Muscle of leg (tissue), 11 donors: ENCODE results near the gene SMAD6. TPM values are rescaled to one million over a fixed set of nuclear protein-coding genes. Genes with fewer than 3 reads are reported as not detected.

Experiments used
- DNase-seq: peaks from one replicate; pipeline ENCODE4 v3.0.0; 2013
- H3K27ac ChIP-seq: one replicate; pipeline ENCODE4 v1.5.1; 2013; ENCODE audit warnings: mild to moderate bottlenecking, low read length, control low read depth
- H3K27me3 ChIP-seq: one replicate; pipeline ENCODE4 v1.6.1; 2013; ENCODE audit warnings: low read length; ENCODE audit not compliant: control insufficient read depth, insufficient read depth
- H3K36me3 ChIP-seq: one replicate; pipeline ENCODE4 v1.6.1; 2013; ENCODE audit warnings: low read length; ENCODE audit not compliant: control insufficient read depth, insufficient read depth
- H3K4me1 ChIP-seq: one replicate; pipeline ENCODE4 v1.6.1; 2013; ENCODE audit warnings: low read length; ENCODE audit not compliant: control insufficient read depth, insufficient read depth
- H3K4me3 ChIP-seq: one replicate; pipeline ENCODE4 v1.5.1; 2013; ENCODE audit warnings: low read length, control low read depth
- H3K9me3 ChIP-seq: replicated peaks from 2 replicates; pipeline ENCODE4 v1.6.1; 2013; ENCODE audit warnings: low read depth, low read length; ENCODE audit not compliant: control insufficient read depth
- WGBS: methylation state at CpG from one replicate; pipeline ENCODE4 v1.1.5; 2013; ENCODE audit warnings: missing lambda C conversion rate; ENCODE audit not compliant: insufficient coverage; 5-methylcytosine and 5-hydroxymethylcytosine counted together
- polyA plus RNA-seq, 8 donors: library from polyadenylated mRNA; unstranded; fragments of 120-200 nt; gene quantifications; one replicate each; pipeline versions ENCODE4 v1.2.1 to v1.2.3, GENCODE V29; 2013; ENCODE audit warnings: inconsistent platforms in 1 of 8, low replicate concordance in 1 of 8; ENCODE audit not compliant: insufficient read length in 8 of 8, insufficient read depth in 1 of 8
- total RNA-seq: library from RNA; stranded (reverse); fragments of 120-200 nt; gene quantifications from one replicate; pipeline ENCODE4 v1.2.4, GENCODE V29; 2013

Gene SMAD6
- total and polyA plus RNA-seq, 9 donors = 2.3 to 8.3 (median 5.4) TPM

DNA sequence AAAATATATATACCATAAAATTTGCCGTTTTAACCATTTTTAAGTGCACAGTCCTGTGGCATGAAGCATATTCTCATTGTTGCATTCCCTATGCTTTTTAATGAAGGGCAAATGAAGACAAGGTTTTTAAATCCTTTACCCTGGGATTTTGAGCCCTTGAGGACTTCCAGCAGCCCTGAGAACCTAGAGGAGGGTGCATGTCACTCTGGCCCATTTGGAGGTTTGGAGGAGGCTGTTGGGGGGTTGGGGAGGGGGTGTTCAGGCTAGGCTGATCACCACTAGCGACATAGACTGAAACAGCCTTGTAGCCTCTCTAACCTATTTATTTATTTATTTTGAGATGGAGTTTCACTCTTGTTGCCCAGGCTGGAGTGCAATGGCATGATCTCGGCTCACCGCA lies 86.0 kb downstream of the SMAD6 start:
- WGBS = no CpG with 5 or more reads among the region's 4 CpGs
- DNase-seq = no peak
- Histone ChIP-seq H3K4me1 (no peaks in the 10 kb centered on the region), H3K27ac (no peak overlapping the region), H3K36me3 (no peaks in the 10 kb centered on the region), H3K4me3 (no peak overlapping the region), H3K9me3 (no peaks in the 10 kb centered on the region), H3K27me3 (no peaks in the 10 kb centered on the region)

GRCh38 chr15:66789029-66790025 lies 87.3 kb downstream of the SMAD6 start:
- peak; percentile 75 for DNase-seq
- H3K36me3 ChIP-seq = no peaks in the 10 kb centered on the region
- H3K9me3 ChIP-seq = no peaks in the 10 kb centered on the region
- no peak overlapping the region for H3K4me3 ChIP-seq
- no peak overlapping the region for H3K27ac ChIP-seq
- H3K27me3 ChIP-seq = no peaks in the 10 kb centered on the region
- no peaks in the 10 kb centered on the region for H3K4me1 ChIP-seq
- WGBS = 93% methylated on average over 2 of the region's 5 CpGs

DNA sequence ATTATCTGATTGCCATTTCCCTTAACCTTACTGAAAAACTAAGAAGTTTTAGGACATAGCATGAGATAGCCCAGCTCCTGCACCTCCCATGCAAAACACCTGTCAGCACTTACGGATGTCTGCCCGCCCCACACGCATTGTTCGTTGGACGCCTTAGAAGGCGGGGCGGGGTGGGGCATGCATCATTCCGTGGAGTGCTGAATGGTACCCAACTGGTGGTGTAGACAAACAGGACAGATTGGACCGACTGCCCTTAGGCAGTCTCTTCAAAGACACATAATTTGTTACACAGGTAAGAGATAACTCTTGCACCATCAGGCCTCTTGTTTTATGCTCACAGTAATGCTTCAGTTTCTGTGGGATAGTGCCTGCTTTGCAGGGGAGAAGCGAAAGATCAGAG lies 93.8 kb downstream of the SMAD6 start:
- Histone ChIP-seq H3K27me3 (no peaks in the 10 kb centered on the region), H3K4me3 (no peak overlapping the region), H3K9me3 (no peaks in the 10 kb centered on the region), H3K27ac (no peak overlapping the region), H3K4me1 (no peaks in the 10 kb centered on the region), H3K36me3 (no peaks in the 10 kb centered on the region)
- WGBS = 88% methylated on average over 8 of the region's 10 CpGs
- DNase-seq = no peak

- H3K27ac ChIP-seq = no peak overlapping the region
- H3K9me3 ChIP-seq = no peaks in the 10 kb centered on the region
- no peaks in the 10 kb centered on the region for H3K4me1 ChIP-seq
- no peak for DNase-seq
- WGBS = 93% methylated on average over 1 of the region's 1 CpG
- H3K4me3 ChIP-seq = no peak overlapping the region
- H3K27me3 ChIP-seq = no peaks in the 10 kb centered on the region
- H3K36me3 ChIP-seq = no peaks in the 10 kb centered on the region
These were observed 94.3 kb downstream of the SMAD6 start for GRCh38 chr15:66796343-66796742.

DNA sequence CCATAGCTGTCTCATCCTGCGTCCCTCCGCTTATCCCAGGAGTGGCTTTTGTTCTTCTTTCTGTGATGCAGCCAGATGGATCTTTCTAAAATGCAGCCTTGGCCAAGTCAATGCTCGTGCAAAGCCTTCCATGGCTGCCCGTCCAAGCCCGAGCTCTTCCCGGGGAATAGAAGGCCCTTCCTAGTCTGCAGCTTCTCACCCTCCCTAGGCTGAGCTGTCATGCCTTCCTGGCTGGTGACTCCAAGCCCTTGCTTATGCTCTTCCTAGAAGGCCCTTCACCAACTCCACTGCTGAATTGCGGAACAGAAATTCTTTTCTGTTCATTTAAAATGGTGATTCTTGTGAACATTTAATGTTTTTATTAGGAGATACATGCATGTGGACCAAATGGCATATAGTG lies 95.9 kb downstream of the SMAD6 start:
- Histone ChIP-seq H3K4me1 (peaks cover 8% of the 10 kb centered on the region), H3K4me3 (no peak overlapping the region)
- whole genome bisulfite sequencing = 55% methylated on average over 6 of the region's 7 CpGs

DNA sequence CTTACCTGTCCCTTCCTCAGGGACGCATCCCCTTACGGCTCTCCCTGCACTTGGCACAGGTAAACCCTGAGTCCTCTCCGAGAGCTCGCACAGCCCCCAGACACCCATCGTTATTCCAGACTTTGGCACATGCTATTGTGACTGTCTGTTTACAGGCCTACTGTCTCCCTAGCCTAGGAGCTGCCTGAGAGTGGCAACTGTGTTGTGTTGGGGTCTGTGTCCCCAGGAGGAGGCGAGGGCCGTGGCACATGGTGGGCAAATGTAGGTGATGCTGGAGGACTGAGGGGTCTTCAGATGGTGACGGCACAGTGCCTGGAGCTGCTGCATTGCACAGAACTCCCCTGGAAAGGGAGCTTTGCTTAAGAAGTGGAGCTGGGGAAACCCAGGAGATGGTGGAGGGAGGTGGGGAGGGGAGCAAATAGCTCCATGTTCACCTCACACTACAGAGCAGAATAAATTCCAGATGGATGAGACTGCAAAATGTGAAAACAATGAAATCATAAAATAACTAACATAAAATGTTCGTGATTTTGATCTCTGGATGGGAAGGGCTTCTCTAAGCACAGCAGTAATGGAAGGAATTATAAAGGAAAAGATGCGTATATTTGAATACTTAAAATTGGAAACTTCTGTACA lies 96.5 kb downstream of the SMAD6 start:
- Histone ChIP-seq H3K4me1 (peaks cover 14% of the 10 kb centered on the region), H3K9me3 (no peaks in the 10 kb centered on the region), H3K27ac (peak overlapping the region; percentile 29), H3K27me3 (no peaks in the 10 kb centered on the region), H3K4me3 (no peak overlapping the region), H3K36me3 (no peaks in the 10 kb centered on the region)
- peak; percentile 57 for DNase-seq
- WGBS = 64% methylated on average over 8 of the region's 10 CpGs

More for the DNA sequence above, 95.9 kb downstream of the SMAD6 start:
- no peak for DNase-seq
- Histone ChIP-seq H3K9me3 (no peaks in the 10 kb centered on the region), H3K27ac (no peak overlapping the region), H3K27me3 (no peaks in the 10 kb centered on the region), H3K36me3 (no peaks in the 10 kb centered on the region)

- Histone ChIP-seq H3K4me1 (peaks cover 19% of the 10 kb centered on the region), H3K27me3 (no peaks in the 10 kb centered on the region), H3K4me3 (no peak overlapping the region), H3K9me3 (no peaks in the 10 kb centered on the region), H3K36me3 (no peaks in the 10 kb centered on the region), H3K27ac (no peak overlapping the region)
- 68% methylated on average over 2 of the region's 4 CpGs for WGBS
- no peak for DNase-seq
These were observed 97.2 kb downstream of the SMAD6 start for GRCh38 chr15:66799242-66799641.

- Histone ChIP-seq H3K9me3 (no peaks in the 10 kb centered on the region), H3K27me3 (no peaks in the 10 kb centered on the region), H3K36me3 (no peaks in the 10 kb centered on the region), H3K4me3 (no peak overlapping the region), H3K4me1 (peaks cover 19% of the 10 kb centered on the region), H3K27ac (no peak overlapping the region)
- DNase-seq = no peak
- 74% methylated on average over 4 of the region's 11 CpGs for WGBS
These were observed 98.7 kb downstream of the SMAD6 start for GRCh38 chr15:66800584-66801235.

- WGBS = no CpG with 5 or more reads among the region's 3 CpGs
- no peaks in the 10 kb centered on the region for H3K36me3 ChIP-seq
- H3K4me3 ChIP-seq = no peak overlapping the region
- H3K27ac ChIP-seq = no peak overlapping the region
- H3K27me3 ChIP-seq = no peaks in the 10 kb centered on the region
- H3K9me3 ChIP-seq = no peaks in the 10 kb centered on the region
- DNase-seq = no peak
- peaks cover 19% of the 10 kb centered on the region for H3K4me1 ChIP-seq
These were observed 99.2 kb downstream of the SMAD6 start for GRCh38 chr15:66801266-66801665.
